Stimulated activated CD4-positive, alpha-beta T cell treated with anti-CD3 and anti-CD28 coated beads, Interleukin-4, amount 100 ng/mL, for 1 hour (primary cell): ENCODE measurements around the gene PIKFYVE.
"Not testable (repeated sequence)": the region's sequence is repeated elsewhere in the genome, so short reads cannot be mapped to it uniquely, and the experiment has no call there.

Experiments
- DNase-seq: peaks from one replicate; pipeline ENCODE4 v3.0.0-alpha.2; 2020

The PIKFYVE gene

DNA sequence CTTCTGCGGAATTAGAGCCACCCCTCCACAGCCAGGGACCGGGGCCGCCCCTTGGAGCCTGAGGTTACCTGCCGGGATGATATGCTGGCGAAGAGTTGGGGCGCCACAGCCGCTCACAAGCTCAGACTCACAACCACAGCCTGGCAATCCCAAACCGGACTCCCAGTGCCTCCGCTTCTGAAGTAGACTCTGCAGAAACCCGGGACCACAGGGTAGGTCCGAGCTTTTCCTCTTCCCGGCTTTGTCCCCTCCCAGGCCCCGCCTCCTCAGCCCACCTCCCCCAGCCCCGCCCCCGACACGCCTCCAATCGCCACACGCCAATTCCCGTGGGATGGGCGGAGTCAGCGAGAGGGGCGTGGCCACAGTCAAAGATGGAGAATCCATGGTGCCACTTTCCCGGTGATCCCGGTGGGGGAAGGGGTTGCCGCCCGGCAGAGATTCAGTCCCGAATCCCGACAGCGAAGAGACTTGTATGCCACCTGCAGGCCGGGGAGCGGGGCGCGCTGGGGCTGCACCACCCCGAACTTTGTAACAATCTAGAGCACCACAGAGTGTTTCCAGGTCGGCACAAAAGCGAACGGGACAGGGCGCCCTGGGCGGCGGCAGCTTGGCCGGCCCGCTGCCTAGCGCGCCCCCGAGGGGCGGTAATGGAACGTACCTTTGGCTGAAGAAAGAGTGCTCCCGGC, 11.0 kb upstream of the PIKFYVE start, which contains the start of gene IDH1:
Gene IDH1 (minus strand): TSS at position 201 of the 686 bp plus-strand sequence. CDS start 3,520 bp downstream, outside the sequence.
- peak; percentile 98 for DNase-seq

GRCh38 chr2:208255557-208256106, 10.4 kb upstream of the PIKFYVE start:
- DNase-seq = no peak

- no peak for DNase-seq
Observed at GRCh38 chr2:208256192-208256782, 9.8 kb upstream of the PIKFYVE start.

DNA sequence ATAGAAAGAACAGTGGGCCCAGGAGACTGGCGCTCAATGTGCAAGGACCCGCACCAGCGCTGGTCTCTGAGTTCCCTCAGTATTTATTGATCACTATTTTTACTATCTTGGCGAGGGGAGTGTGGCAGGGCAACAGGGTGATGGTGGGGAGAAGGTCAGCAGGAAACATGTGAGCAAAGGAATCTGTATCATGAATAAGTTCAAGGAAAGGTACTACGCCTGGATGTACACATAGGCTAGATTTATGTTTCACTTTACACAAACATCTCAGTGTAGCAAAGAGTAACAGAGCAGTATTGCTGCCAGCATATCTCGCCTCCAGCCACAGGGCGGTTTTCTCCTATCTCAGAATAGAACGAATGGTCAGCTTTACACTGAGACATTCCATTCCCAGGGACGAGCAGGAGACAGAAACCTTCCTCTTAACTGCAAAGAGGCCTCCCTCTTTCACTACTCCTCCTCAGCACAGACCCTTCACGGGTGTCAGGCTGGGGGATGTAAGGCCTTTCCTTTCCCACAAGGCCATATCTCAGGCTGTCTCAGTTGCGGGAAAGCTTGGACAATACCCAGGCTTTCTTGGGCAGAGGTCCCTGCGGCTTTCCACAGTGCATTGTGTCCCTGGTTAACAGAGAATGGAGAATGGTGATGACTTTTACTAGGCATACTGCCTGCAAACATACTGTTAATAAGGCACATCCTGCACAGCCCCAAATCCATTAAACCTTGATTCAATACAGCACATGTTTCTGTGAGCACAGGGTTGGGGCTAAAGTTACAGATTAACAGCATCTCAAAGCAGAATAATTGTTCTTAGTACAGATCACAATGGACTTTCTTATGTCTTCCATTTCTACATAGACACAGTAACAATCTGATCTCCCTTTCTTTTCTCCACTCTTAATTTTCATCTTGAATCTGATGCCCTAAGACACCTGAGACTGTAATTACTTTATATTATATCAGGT, 8.9 kb upstream of the PIKFYVE start:
- not testable (repeated sequence) for DNase-seq

GRCh38 chr2:208265371-208265800, 669 bp upstream of the PIKFYVE start:
- peak; percentile 29 for DNase-seq

DNA sequence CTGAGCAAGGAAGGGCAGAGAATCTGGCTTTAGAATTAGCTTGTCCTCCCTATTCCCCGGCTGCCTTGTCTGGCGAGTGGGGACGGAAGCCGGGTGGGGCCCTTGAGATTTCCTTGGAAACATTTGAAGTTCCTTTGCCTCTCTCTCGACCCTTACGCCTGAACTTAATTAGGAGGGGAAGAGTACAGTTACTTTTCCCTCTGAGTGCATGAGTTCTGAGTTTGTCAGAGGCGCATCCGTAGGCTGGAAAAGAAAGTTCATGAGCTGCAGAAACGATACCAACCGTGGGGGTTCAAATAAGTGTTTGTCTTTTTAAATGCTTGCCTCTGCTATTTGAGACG, 468 bp downstream of the PIKFYVE start:
- no peak for DNase-seq

DNA sequence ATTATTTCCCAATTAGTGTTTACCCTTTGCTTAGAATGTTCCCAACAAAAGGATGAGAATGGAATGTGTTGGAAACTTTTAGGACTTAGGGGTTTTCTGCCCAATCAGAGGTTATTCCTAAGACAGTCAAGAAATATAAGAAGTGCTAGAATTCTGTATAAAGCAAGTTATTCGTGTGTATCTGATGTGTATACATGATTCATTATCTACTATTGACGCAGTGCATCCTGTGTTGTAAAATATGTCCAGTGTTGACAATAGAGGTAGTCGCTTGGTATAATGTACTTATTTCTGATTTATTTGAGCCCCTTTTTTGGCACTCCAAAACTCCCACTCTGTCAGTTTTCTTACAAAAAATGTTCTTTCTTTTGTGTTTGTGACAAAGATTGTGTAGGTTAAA, 881 bp downstream of the PIKFYVE start:
- no peak for DNase-seq

- not testable (repeated sequence) for DNase-seq
Observed at GRCh38 chr2:208267526-208267925, 1.5 kb downstream of the PIKFYVE start.

DNA sequence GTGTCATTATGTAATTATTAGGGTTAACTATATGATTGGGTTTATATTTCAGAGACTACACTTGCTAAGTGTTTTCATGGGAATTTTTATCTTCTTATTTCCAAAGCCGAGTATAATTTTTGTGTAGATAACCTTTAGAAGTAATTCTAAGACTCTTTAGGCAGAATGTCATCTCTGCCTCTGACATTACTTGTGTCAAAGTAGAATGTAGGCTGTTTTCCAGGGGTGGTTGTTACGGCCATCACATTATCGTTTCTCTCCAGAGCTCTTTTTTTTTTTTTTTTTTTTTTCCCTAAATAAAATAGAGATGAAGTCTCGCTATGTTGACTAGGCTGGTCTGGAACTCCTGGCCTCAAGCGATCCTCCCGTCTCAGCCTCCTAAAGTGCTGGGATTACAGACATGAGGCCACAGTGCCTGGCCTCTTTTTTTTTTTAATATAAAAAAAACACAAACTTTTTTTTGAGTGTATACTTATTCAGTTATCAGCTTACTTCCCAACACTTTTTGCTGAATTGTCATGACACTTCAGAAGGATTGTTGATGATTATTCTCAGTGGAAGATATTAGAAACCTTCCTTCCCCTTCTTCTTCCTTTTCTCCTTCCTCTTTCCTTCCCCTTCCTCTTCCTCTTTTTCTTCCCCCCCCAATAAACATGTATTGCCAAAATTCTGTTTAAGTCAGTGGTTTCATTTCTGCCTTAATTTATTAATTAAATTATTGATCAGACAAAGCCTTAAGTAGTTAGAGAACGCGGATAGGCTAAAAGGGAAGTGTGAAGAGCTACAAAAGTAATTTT, 2.3 kb downstream of the PIKFYVE start:
- no peak for DNase-seq

DNA sequence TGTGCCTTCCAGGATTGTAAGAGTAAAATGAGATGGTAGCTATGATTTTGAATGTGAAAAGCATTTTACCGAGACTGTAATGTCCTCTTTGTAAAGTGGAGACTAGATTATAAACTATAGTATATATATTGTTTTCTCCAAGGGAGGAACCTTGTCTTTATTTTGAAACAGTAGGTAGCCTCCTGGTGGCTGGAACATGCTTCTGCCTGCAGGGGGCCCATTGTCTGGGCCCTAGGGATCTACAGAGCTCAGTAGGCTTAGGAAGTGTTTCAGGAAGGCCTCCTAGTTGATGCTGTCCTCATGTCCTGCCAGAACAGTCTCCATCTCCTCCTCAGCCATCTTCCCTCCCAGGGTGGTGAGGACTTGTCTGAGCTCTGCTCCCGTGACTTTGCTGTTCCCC, 3.0 kb downstream of the PIKFYVE start:
- no peak for DNase-seq

DNA sequence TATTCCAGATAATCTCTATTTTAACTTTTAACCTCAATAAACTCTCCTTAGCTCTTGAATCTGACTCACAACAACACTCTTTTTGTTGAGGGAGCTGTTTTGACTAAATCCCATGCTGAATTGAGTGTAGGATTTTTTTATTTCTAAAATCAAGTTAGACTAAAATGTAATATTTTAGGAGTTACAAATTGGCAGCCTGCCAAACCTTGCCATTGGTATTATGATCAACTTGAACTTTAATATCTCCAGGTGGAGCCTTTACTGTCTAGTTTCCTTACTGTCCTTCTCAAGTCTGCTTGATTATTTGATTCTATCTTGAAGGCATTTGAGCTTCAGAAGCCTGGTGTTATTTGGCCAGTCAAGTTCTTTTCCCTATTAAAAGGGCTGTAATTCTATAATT, 8.7 kb downstream of the PIKFYVE start:
- no peak for DNase-seq

DNA sequence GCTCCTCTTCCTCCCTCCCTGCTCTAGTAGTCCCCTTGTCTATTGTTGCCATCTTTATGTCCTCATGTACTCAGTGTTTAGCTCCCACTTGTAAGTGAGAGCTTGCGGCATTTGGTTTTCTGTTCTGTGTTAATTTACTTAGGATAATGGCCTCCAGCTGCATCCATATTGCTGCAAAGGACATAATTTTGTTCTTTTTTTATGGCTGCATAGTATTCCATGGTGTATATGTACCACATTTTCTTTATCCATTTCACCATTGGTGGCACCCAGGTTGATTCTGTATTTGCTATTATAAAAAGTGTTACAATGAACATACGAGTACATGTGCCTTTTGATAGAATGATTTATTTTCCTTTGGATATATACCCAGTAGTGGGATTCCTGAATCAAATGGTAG, 12.5 kb downstream of the PIKFYVE start:
- no peak for DNase-seq

GRCh38 chr2:208279236-208279635, 13.2 kb downstream of the PIKFYVE start:
- no peak for DNase-seq

GRCh38 chr2:208280234-208280633, 14.2 kb downstream of the PIKFYVE start:
- DNase-seq = no peak

- no peak for DNase-seq
Observed at GRCh38 chr2:208280933-208281332, 14.9 kb downstream of the PIKFYVE start.

- no peak for DNase-seq
Observed at GRCh38 chr2:208285853-208286252, 19.8 kb downstream of the PIKFYVE start.

DNA sequence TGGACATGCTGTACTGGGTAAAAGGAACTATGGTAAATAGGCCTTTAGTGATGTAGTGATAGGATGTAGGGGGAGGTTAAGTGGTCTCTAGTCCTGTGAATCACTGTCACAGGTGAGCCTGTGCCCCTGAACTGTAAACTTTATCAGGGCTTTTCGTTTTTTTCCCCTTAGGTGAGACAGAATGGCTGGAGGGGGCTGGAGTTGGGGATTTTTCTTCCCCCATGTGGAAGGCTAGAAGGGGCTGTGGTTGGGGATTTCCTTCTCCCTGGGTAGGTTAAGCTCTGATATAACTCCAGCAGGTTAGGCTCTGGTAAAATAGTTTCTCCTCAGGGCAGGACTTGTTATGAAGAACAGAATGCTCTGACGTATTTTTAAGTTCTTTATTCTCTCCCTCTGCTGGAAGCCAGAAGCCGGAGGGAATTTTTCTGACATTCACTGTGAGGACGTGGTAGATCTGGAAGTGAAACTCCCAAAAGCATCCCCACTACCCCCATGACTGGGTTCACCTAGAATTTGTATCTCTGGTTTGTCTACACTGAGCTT, 28.5 kb downstream of the PIKFYVE start:
- DNase-seq = no peak

DNA sequence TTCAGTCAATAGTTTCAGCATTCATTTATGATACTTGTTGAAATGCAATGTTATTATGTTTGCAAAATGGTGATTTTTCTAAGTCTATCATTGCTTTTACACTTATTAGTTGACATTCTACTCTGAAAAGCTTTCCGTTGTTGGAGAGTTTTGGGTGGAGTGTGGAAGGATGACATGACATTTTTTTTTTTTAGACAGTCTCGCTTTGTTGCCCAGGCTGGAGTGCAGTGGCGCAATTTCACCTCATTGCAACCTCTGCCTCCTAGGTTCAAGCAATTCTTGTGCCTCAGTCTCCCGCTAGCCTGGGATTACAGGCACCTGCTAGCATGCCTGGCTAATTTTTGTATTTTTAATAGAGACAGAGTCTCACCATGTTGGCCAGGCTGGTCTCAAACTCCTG, 29.8 kb downstream of the PIKFYVE start:
- DNase-seq = no peak

DNA sequence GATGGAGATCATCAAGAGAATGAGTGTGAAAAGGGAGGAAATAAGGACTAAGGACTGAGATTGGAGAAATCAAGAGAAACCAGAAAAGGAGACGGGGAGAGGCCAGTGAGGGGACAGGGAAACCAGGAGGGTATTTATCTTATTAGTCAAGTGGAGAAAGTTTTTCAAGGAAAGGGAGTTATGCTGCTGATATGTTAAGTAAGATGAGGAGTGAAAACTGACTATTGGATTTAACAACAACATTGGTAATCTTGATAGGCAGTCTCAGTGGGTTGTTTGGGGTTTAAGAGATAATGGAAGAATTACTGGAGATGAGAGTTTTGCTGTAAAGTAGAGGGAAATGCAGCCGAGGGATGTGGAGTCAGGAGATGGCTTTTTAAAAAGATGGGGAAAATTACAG, 30.6 kb downstream of the PIKFYVE start:
- no peak for DNase-seq

GRCh38 chr2:208297961-208298360, 31.9 kb downstream of the PIKFYVE start:
- no peak for DNase-seq

DNA sequence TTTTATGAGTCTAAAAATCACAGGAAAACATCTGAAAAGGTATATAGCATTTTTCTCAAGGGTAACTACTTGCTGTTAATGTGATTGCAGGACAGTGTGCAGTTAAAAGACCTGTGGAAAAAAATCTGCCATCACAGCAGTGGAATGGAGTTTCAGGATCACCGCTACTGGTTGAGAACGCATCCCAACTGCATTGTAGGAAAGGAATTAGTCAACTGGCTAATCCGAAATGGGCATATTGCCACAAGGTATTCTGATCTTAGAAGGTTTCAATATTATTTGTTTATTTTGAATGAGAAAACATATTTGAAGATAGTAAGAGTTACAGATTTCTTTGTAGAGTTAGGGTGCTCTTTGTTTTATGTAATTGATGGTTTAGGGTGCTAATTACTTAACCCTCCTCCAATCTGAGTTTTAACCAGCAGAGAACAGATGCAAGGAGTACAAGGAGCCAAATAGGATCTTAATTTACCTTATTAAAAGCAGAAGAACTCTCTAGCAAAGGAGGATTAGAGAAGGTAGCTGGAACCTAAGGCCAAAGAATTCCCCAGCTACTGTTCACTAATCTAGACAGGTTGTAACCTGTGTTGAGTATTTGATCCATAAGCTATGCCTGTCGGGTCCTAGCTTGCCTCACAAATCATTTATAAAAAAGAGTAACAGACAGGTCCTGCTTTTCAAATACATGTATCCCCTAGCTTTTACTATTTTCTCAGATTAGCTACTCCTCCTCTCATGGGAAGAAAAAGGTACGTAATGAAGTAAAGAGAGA, 35.0 kb downstream of the PIKFYVE start:
- no peak for DNase-seq
